ENCODE results near the gene PPFIA2. TPM values are rescaled to one million over a fixed set of nuclear protein-coding genes. Genes with fewer than 3 reads are reported as not detected.

Gene PPFIA2
- total RNA-seq, 1 donor from 2014 or later, result 1.1 TPM

DNA sequence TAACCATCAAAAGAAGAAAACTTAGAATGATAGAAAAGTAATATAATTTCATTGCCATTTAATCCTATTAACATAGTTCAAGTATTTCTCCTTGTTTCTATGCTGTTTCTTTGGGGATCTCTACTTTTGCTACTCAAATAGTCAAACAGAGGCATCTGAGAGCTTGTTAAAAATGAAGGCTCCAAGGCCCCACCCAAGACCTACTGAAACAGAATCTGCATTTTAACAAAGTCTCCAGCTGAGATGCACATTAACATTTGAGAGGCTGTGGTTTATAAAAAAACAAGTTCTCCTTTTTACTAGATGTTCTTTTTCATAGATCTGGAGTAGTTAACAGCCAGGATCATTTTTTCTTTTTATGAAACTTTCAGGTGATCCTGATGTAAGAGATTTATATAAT is 31.8 kb downstream of the PPFIA2 start:
- DNase-seq (ENCODE audit: low spot score in 2 of 2, unreplicated experiment in 2 of 2), result no peak
- Mint-ChIP-seq H3K4me3 (no peak overlapping the region), H3K4me1 (peaks cover 2% of the 10 kb centered on the region), H3K9me3 (no peaks in the 10 kb centered on the region), H3K27me3 (ENCODE audit: low read depth) (no peaks in the 10 kb centered on the region), H3K27ac (no peak overlapping the region), H3K36me3 (no peaks in the 10 kb centered on the region)
- TF ChIP-seq, protein P1, sequence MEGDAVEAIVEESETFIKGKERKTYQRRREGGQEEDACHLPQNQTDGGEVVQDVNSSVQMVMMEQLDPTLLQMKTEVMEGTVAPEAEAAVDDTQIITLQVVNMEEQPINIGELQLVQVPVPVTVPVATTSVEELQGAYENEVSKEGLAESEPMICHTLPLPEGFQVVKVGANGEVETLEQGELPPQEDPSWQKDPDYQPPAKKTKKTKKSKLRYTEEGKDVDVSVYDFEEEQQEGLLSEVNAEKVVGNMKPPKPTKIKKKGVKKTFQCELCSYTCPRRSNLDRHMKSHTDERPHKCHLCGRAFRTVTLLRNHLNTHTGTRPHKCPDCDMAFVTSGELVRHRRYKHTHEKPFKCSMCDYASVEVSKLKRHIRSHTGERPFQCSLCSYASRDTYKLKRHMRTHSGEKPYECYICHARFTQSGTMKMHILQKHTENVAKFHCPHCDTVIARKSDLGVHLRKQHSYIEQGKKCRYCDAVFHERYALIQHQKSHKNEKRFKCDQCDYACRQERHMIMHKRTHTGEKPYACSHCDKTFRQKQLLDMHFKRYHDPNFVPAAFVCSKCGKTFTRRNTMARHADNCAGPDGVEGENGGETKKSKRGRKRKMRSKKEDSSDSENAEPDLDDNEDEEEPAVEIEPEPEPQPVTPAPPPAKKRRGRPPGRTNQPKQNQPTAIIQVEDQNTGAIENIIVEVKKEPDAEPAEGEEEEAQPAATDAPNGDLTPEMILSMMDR (IDR thresholded peaks at IDR 0.05; ENCODE audit: unreplicated experiment), result no peak

DNA sequence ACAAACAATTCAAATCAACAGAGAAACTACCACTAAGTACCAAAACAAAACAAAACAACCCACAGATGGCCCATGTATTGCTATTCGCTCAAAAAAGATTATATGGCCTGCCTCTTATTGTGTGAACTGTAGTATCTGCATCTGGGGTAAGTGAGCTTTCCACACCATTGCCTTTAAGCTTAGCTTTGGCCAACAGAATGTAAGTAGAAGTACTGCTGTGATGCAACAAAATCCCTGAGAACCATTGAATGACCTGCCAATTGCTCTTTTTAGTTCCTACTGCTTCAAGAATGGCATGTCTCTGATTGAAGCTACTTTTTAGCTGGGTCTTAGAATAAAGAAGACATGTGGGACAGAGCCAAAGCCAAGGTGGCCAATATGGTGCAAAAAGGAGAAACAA is 32.5 kb downstream of the PPFIA2 start:
- no peak overlapping the region for H3K4me3 Mint-ChIP-seq
- DNase-seq (ENCODE audit: low spot score in 2 of 2, unreplicated experiment in 2 of 2), result no peak

DNA sequence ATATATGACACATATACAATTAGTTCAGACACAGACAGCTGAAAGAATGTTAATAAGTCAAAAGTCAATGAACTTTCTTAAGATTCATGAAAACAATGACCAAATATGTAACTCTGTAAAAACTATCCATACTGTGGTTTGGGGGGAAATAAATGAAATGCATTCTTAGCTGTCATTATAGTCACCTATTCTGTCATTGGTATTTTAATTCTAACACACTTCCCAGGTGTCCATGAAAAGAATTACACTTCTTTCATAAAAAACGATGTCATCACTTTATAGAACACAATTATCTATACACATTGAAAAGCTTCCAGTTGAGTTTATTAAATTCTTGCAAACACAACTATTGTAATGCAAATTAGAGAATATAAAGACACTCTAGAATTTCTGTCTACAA is 35.8 kb downstream of the PPFIA2 start:
- Mint-ChIP-seq H3K4me3 (no peak overlapping the region), H3K27me3 (ENCODE audit: low read depth) (no peaks in the 10 kb centered on the region)

More for the DNA sequence above, 32.5 kb downstream of the PPFIA2 start:
- H3K4me1 Mint-ChIP-seq, result peaks cover 2% of the 10 kb centered on the region
- H3K27me3 Mint-ChIP-seq (ENCODE audit: low read depth), result no peaks in the 10 kb centered on the region
- H3K36me3 Mint-ChIP-seq, result no peaks in the 10 kb centered on the region
- TF ChIP-seq, protein P1 (IDR thresholded peaks at IDR 0.05; ENCODE audit: unreplicated experiment), result no peak
- no peaks in the 10 kb centered on the region for H3K9me3 Mint-ChIP-seq
- no peak overlapping the region for H3K27ac Mint-ChIP-seq

DNA sequence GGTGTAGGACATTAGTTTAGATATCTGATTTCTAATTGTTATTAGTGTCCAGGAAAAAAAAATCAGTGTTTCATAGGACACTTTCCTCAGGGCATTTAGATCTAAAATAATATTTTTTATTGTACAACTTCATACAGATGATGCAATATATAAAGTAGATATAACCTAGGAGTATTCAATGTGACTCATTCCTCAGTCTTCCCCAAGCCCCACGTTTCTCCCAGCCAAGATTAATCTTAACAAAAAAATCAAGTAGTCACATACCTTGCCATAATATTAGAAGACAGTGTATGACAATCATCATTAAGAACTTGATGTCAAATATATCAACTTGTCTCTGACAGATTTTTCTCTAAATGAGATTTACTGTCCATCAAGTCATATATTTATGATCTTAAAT is 37.1 kb downstream of the PPFIA2 start:
- H3K27me3 Mint-ChIP-seq (ENCODE audit: low read depth), result no peaks in the 10 kb centered on the region
- no peak for DNase-seq (ENCODE audit: low spot score in 2 of 2, unreplicated experiment in 2 of 2)

More for the DNA sequence above, 35.8 kb downstream of the PPFIA2 start:
- Mint-ChIP-seq H3K4me1 (no peaks in the 10 kb centered on the region), H3K36me3 (no peaks in the 10 kb centered on the region), H3K9me3 (no peaks in the 10 kb centered on the region), H3K27ac (no peak overlapping the region)
- TF ChIP-seq, protein P1 (IDR thresholded peaks at IDR 0.05; ENCODE audit: unreplicated experiment), result no peak
- DNase-seq (ENCODE audit: low spot score in 2 of 2, unreplicated experiment in 2 of 2), result no peak

DNA sequence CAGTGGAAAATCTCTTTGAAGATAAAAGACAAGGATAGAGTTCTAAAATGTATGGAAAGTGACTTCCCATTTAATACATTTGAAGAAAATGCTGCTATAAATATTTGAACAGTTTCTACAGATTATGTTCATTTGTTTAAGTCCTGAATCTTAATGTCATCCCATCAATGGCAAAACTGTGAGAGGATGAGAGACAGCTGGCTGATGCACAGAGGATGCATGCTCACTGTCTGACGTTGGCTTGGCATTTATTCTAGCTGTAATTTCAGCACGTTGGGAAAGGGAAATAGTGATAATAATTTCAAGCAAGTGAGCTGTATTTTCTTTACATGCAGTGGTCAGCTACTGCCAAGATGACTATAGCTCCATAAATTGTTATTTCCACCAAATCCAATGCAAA is 40.5 kb downstream of the PPFIA2 start:
- no peak overlapping the region for H3K4me3 Mint-ChIP-seq
- H3K27me3 Mint-ChIP-seq (ENCODE audit: low read depth), result peaks cover 4% of the 10 kb centered on the region
- no peaks in the 10 kb centered on the region for H3K36me3 Mint-ChIP-seq
- no peaks in the 10 kb centered on the region for H3K9me3 Mint-ChIP-seq
- no peaks in the 10 kb centered on the region for H3K4me1 Mint-ChIP-seq
- no peak overlapping the region for H3K27ac Mint-ChIP-seq
- no peak for DNase-seq (ENCODE audit: low spot score in 2 of 2, unreplicated experiment in 2 of 2)
- TF ChIP-seq, protein P1 (IDR thresholded peaks at IDR 0.05; ENCODE audit: unreplicated experiment), result no peak

More for the DNA sequence above, 37.1 kb downstream of the PPFIA2 start:
- H3K36me3 Mint-ChIP-seq, result no peaks in the 10 kb centered on the region
- H3K27ac Mint-ChIP-seq, result no peak overlapping the region
- no peaks in the 10 kb centered on the region for H3K9me3 Mint-ChIP-seq
- TF ChIP-seq, protein P1 (IDR thresholded peaks at IDR 0.05; ENCODE audit: unreplicated experiment), result no peak
- no peak overlapping the region for H3K4me3 Mint-ChIP-seq
- no peaks in the 10 kb centered on the region for H3K4me1 Mint-ChIP-seq

DNA sequence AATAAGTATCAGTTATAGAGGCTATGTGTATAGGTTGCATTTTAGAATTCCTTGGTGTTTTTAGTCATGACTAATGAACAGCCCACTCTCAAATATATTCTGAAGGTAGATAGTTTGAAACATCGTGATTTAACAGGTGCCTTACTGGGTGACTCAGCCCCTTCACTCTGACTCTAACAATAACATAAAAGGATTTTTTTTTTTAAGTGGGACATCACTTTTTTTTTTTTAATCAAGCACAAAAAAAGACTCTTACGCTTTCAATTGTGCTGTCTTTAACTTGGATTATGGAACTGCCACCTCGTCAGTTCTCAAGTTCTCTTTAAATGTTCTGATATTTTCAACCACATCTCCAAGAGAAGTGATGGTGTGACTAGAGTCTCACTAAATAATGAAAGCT is 46.6 kb downstream of the PPFIA2 start:
- Mint-ChIP-seq H3K27me3 (ENCODE audit: low read depth) (peaks cover 7% of the 10 kb centered on the region), H3K4me3 (no peak overlapping the region), H3K27ac (no peak overlapping the region), H3K4me1 (no peaks in the 10 kb centered on the region), H3K9me3 (no peaks in the 10 kb centered on the region), H3K36me3 (no peaks in the 10 kb centered on the region)
- no peak for DNase-seq (ENCODE audit: low spot score in 2 of 2, unreplicated experiment in 2 of 2)
- TF ChIP-seq, protein P1 (IDR thresholded peaks at IDR 0.05; ENCODE audit: unreplicated experiment), result no peak

Data from mesothelial cell of epicardium (in vitro differentiated cells).